Osteocyte (in vitro differentiated cells): Measurements from ENCODE around the gene MAN1A2. TPM values are rescaled to one million over a fixed set of nuclear protein-coding genes. Genes with fewer than 3 reads are reported as not detected.
"Not testable (repeated sequence)": the region's sequence is repeated elsewhere in the genome, so short reads cannot be mapped to it uniquely, and the experiment has no call there.

ENCODE experiments used
- DNase-seq: peaks from one replicate; pipeline ENCODE4 v3.0.0; 2021; ENCODE audit warnings: mixed read lengths; ENCODE audit not compliant: unreplicated experiment; ENCODE audit errors: extremely low spot score
- H3K27ac Mint-ChIP-seq: one replicate; pipeline ENCODE4 v1.8.0; 2021; ENCODE audit warnings: mild to moderate bottlenecking, mixed read lengths; ENCODE audit not compliant: unreplicated experiment
- H3K27me3 Mint-ChIP-seq: one replicate; pipeline ENCODE4 v1.8.0; 2021; ENCODE audit warnings: mixed read lengths; ENCODE audit not compliant: unreplicated experiment
- H3K36me3 Mint-ChIP-seq: one replicate; pipeline ENCODE4 v1.8.0; 2021; ENCODE audit warnings: mixed read lengths; ENCODE audit not compliant: unreplicated experiment
- H3K4me1 Mint-ChIP-seq: one replicate; pipeline ENCODE4 v1.8.0; 2021; ENCODE audit warnings: mixed read lengths; ENCODE audit not compliant: unreplicated experiment
- H3K4me3 Mint-ChIP-seq: one replicate; pipeline ENCODE4 v1.8.0; 2021; ENCODE audit warnings: mild to moderate bottlenecking, moderate library complexity, mixed read lengths; ENCODE audit not compliant: unreplicated experiment
- H3K9me3 Mint-ChIP-seq: one replicate; pipeline ENCODE4 v1.8.0; 2021; ENCODE audit warnings: mixed read lengths; ENCODE audit not compliant: unreplicated experiment
- CTCF ChIP-seq: fragments of 200-600 bp; sonication (generic); IDR thresholded peaks from 2 replicates; pipeline ENCODE4 v1.5.0; 2021; ENCODE audit warnings: antibody characterized with exemption, mild to moderate bottlenecking, moderate library complexity
- total RNA-seq: library from RNA; stranded (reverse); gene quantifications from 2 replicates; pipeline ENCODE4 v1.2.1, GENCODE V29; 2021

MAN1A2 gene
- total RNA-seq, 1 donor from 2014 or later: 53.7 TPM

- peaks cover 45% of the 10 kb centered on the region for H3K27me3 Mint-ChIP-seq
- no peak for DNase-seq
- no peak overlapping the region for H3K4me3 Mint-ChIP-seq
- H3K36me3 Mint-ChIP-seq: no peaks in the 10 kb centered on the region
- TF ChIP-seq CTCF: no peak
- no peaks in the 10 kb centered on the region for H3K9me3 Mint-ChIP-seq
- H3K27ac Mint-ChIP-seq: no peak overlapping the region
- H3K4me1 Mint-ChIP-seq: no peaks in the 10 kb centered on the region
Measured at GRCh38 chr1:117346206-117346928, 20.9 kb upstream of the MAN1A2 start.

- Mint-ChIP-seq H3K36me3 (no peaks in the 10 kb centered on the region), H3K27me3 (peaks cover 36% of the 10 kb centered on the region), H3K9me3 (no peaks in the 10 kb centered on the region), H3K4me1 (peaks cover 9% of the 10 kb centered on the region), H3K4me3 (no peak overlapping the region), H3K27ac (no peak overlapping the region)
- TF ChIP-seq CTCF: no peak
- no peak for DNase-seq
Measured at GRCh38 chr1:117347907-117348306, 19.3 kb upstream of the MAN1A2 start.

- not testable (repeated sequence) for H3K9me3 Mint-ChIP-seq, H3K27ac Mint-ChIP-seq, H3K4me1 Mint-ChIP-seq, H3K4me3 Mint-ChIP-seq, H3K36me3 Mint-ChIP-seq, DNase-seq, H3K27me3 Mint-ChIP-seq
Measured at GRCh38 chr1:117352695-117353094, 14.6 kb upstream of the MAN1A2 start.

GRCh38 chr1:117357833-117358603 lies 9.2 kb upstream of the MAN1A2 start:
- not testable (repeated sequence) for H3K27ac Mint-ChIP-seq, H3K4me3 Mint-ChIP-seq, H3K27me3 Mint-ChIP-seq, H3K36me3 Mint-ChIP-seq, H3K4me1 Mint-ChIP-seq, H3K9me3 Mint-ChIP-seq, DNase-seq

GRCh38 chr1:117358604-117358887 lies 8.7 kb upstream of the MAN1A2 start:
- not testable (repeated sequence) for DNase-seq, H3K9me3 Mint-ChIP-seq, H3K27me3 Mint-ChIP-seq, H3K27ac Mint-ChIP-seq, H3K4me3 Mint-ChIP-seq, H3K36me3 Mint-ChIP-seq, H3K4me1 Mint-ChIP-seq

GRCh38 chr1:117359561-117360289 lies 7.5 kb upstream of the MAN1A2 start:
- no peaks in the 10 kb centered on the region for H3K4me1 Mint-ChIP-seq
- no peak for DNase-seq
- no peaks in the 10 kb centered on the region for H3K9me3 Mint-ChIP-seq
- H3K27ac Mint-ChIP-seq: no peak overlapping the region
- H3K27me3 Mint-ChIP-seq: no peaks in the 10 kb centered on the region
- TF ChIP-seq CTCF: no peak
- no peak overlapping the region for H3K4me3 Mint-ChIP-seq
- H3K36me3 Mint-ChIP-seq: peaks cover 2% of the 10 kb centered on the region
